ENCODE results near the gene AGER. TPM values are rescaled to one million over a fixed set of nuclear protein-coding genes. Genes with fewer than 3 reads are reported as not detected.

The AGER gene
- total RNA-seq, 1 experiment from 2014 or later, result 18.1 TPM

GRCh38 chr6:32151863-32152768, 31.9 kb downstream of the AGER start, which contains the start of gene PRRT1:
Gene PRRT1, minus strand, starts transcription at chr6:32151939. Its CDS starts 112 bp downstream, at chr6:32151827.
- Histone ChIP-seq H3K27ac (peak within 1 kb of the TSS; percentile 96), H3K27me3 (ENCODE audit: insufficient read depth, low read depth) (no peaks in the 10 kb centered on the region), H4K20me1 (ENCODE audit: insufficient read depth) (0 out of 2 replicates have a peak, but pooled peaks cover 2% of the 10 kb centered on the region), H3K4me3 (peak within 1 kb of the TSS; percentile 77), H3K9me2 (ENCODE audit: insufficient read depth) (no peaks in the 10 kb centered on the region), H2AFZ (peak within 1 kb of the TSS; percentile 82), H3K4me1 (replicated peaks; ENCODE audit: insufficient read depth) (peaks cover 18% of the 10 kb centered on the region), H3F3A (ENCODE audit: insufficient read depth, low read depth) (peaks cover 17% of the 10 kb centered on the region; the same call in 1 of the 2 replicates), H3K79me2 (ENCODE audit: low read depth) (peaks cover 35% of the 10 kb centered on the region), H3K36me3 (ENCODE audit: low read depth) (peaks cover 11% of the 10 kb centered on the region), H3K9me3 (ENCODE audit: insufficient read depth, low read depth) (no peaks in the 10 kb centered on the region), H3K4me2 (peak within 1 kb of the TSS; percentile 98)
- intact Hi-C loops (cut with micrococcal nuclease; ENCODE audit: unreplicated experiment), result no loop called here
- no peak for DNase-seq
- ChIA-PET POLR2A (ENCODE audit: unreplicated experiment) (interaction anchor here (1.3 kb wide), 1 partner anchor 22 kb away, joined by 17 read pairs; the partner anchor contains the start of gene FKBPL), CTCF (no interaction called here)
- no peak for TF ChIP-seq EZH2 (IDR thresholded peaks at IDR 0.05; ENCODE audit: low read depth)
- BruUV-seq (replicated peaks), result no TSS peak

- H3K36me3 ChIP-seq (ENCODE audit: low read depth), result 0 out of 2 replicates have a peak, but pooled peaks cover 3% of the 10 kb centered on the region
- peaks cover 24% of the 10 kb centered on the region for H3K4me1 ChIP-seq (replicated peaks; ENCODE audit: insufficient read depth)
- no peak overlapping the region for H2AFZ ChIP-seq
- peaks cover 25% of the 10 kb centered on the region; the same call in 1 of the 2 replicates for H3F3A ChIP-seq (ENCODE audit: insufficient read depth, low read depth)
- H3K79me2 ChIP-seq (ENCODE audit: low read depth), result peaks cover 30% of the 10 kb centered on the region
- H3K9me2 ChIP-seq (ENCODE audit: insufficient read depth), result no peaks in the 10 kb centered on the region
- CTCF ChIA-PET, result interaction anchor here (1.0 kb wide), 1 partner anchor 18 kb away, joined by 5 read pairs; no protein-coding TSS in a partner anchor
- no peaks in the 10 kb centered on the region for H3K27me3 ChIP-seq (ENCODE audit: insufficient read depth, low read depth)
- POLR2A ChIA-PET (ENCODE audit: unreplicated experiment), result no interaction called here
- DNase-seq, result no peak
- BruUV-seq (replicated peaks), result no TSS peak
- no peaks in the 10 kb centered on the region for H3K9me3 ChIP-seq (ENCODE audit: insufficient read depth, low read depth)
- no peak overlapping the region for H3K4me3 ChIP-seq
- intact Hi-C loops (cut with micrococcal nuclease; ENCODE audit: unreplicated experiment), result no loop called here
- TF ChIP-seq EZH2 (IDR thresholded peaks at IDR 0.05; ENCODE audit: low read depth) (no peak), CTCF (conservative IDR thresholded peaks at IDR 0.05) (no peak)
- H3K4me2 ChIP-seq, result no peak overlapping the region; the same call in 1 of the 2 replicates
- H3K27ac ChIP-seq, result no peak overlapping the region
- 0 out of 2 replicates have a peak, but pooled peaks cover 2% of the 10 kb centered on the region for H4K20me1 ChIP-seq (ENCODE audit: insufficient read depth)
Measured at GRCh38 chr6:32151181-32151862, 32.7 kb downstream of the AGER start.

- no peak for DNase-seq
- no peak for TF ChIP-seq EZH2 (IDR thresholded peaks at IDR 0.05; ENCODE audit: low read depth)
- TF ChIP-seq CTCF (conservative IDR thresholded peaks at IDR 0.05), result no peak
- Histone ChIP-seq H3K27me3 (ENCODE audit: insufficient read depth, low read depth) (no peaks in the 10 kb centered on the region), H3K79me2 (ENCODE audit: low read depth) (peaks cover 22% of the 10 kb centered on the region), H3K27ac (no peak overlapping the region), H2AFZ (no peak overlapping the region), H4K20me1 (ENCODE audit: insufficient read depth) (0 out of 2 replicates have a peak, but pooled peaks cover 2% of the 10 kb centered on the region), H3F3A (ENCODE audit: insufficient read depth, low read depth) (peaks cover 33% of the 10 kb centered on the region; the same call in 1 of the 2 replicates), H3K9me3 (ENCODE audit: insufficient read depth, low read depth) (no peaks in the 10 kb centered on the region), H3K36me3 (ENCODE audit: low read depth) (no peaks in the 10 kb centered on the region), H3K4me2 (no peak overlapping the region), H3K4me3 (no peak overlapping the region), H3K9me2 (ENCODE audit: insufficient read depth) (no peaks in the 10 kb centered on the region), H3K4me1 (replicated peaks; ENCODE audit: insufficient read depth) (peaks cover 28% of the 10 kb centered on the region)
- no TSS peak for BruUV-seq (replicated peaks)
- intact Hi-C loops (cut with micrococcal nuclease; ENCODE audit: unreplicated experiment), result no loop called here
- ChIA-PET CTCF (interaction anchor here (1.0 kb wide), 1 partner anchor 19 kb away, joined by 5 read pairs; no protein-coding TSS in a partner anchor), POLR2A (ENCODE audit: unreplicated experiment) (no interaction called here)
Measured at GRCh38 chr6:32149932-32150870, 33.9 kb downstream of the AGER start.
